Panc1 (cell line): ENCODE data around the gene ENTPD2. TPM values are rescaled to one million over a fixed set of nuclear protein-coding genes. Genes with fewer than 3 reads are reported as not detected.

ENCODE experiments used
- ATAC-seq: fragments of 200-7000 bp; cut with Tn5 transposase; 2 replicates; pipeline ENCODE4 v1.9.1; 2020; ENCODE audit warnings: mild to moderate bottlenecking, moderate library complexity
- BruUV-seq: library from RNA; stranded (reverse); fragments of 400-500 nt; replicated peaks from 2 replicates; lab custom pipeline; 2021; lab: Mats Ljungman, UMichigan
- CTCF ChIA-PET: fragments of 300-600 bp; sonication (Branson Sonifier 250); formaldehyde crosslinking; loops from one replicate; lab custom pipeline; 2022; ENCODE audit warnings: antibody characterized with exemption; lab: Charles Lee
- POLR2A ChIA-PET: fragments of 300-600 bp; sonication (Branson Sonifier 250); formaldehyde crosslinking; loops from one replicate; lab custom pipeline; 2022; ENCODE audit warnings: antibody characterized with exemption; lab: Charles Lee
- DNase-seq: peaks from one replicate; pipeline ENCODE4 v3.0.0-alpha.2; 2010; ENCODE audit warnings: low read depth, low spot score
- H3K27ac ChIP-seq: 2 replicates; pipeline ENCODE4 v1.5.1; 2011; ENCODE audit warnings: mild to moderate bottlenecking, low read length, inconsistent platforms
- H3K27me3 ChIP-seq: fragments of 200-500 bp; sonication (Bioruptor generic); 2 replicates; pipeline ENCODE4 v1.6.0; 2014; ENCODE audit warnings: low read length, inconsistent platforms; ENCODE audit not compliant: control insufficient read depth, insufficient read depth
- H3K36me3 ChIP-seq: fragments of 200-500 bp; sonication (Bioruptor generic); 2 replicates; pipeline ENCODE4 v1.5.1; 2014; ENCODE audit warnings: inconsistent platforms, mild to moderate bottlenecking, low read length, moderate library complexity; ENCODE audit not compliant: control insufficient read depth, insufficient read depth
- H3K4me1 ChIP-seq: 2 replicates; pipeline ENCODE4 v1.5.1; 2011; ENCODE audit warnings: inconsistent platforms, mild to moderate bottlenecking, low read length, moderate library complexity; ENCODE audit not compliant: control insufficient read depth, insufficient read depth
- H3K4me3 ChIP-seq, 2 experiments: 2 replicates each; pipeline ENCODE4 v1.5.1; 2011 to 2012; ENCODE audit warnings: low read depth in 2 of 2, low read length in 2 of 2, mild to moderate bottlenecking in 2 of 2, inconsistent platforms in 1 of 2, moderate library complexity in 1 of 2
- H3K9me3 ChIP-seq: fragments of 200-500 bp; sonication (Bioruptor generic); 2 replicates; pipeline ENCODE4 v1.5.1; 2014; ENCODE audit warnings: low read depth, mild to moderate bottlenecking, inconsistent platforms, low read length, moderate library complexity; ENCODE audit not compliant: control insufficient read depth, insufficient read depth
- CTCF ChIP-seq: fragments of 450-650 bp; IDR thresholded peaks from 2 replicates; pipeline ENCODE4 v1.5.1; 2017; ENCODE audit warnings: mild to moderate bottlenecking
- POLR2AphosphoS5 ChIP-seq: IDR thresholded peaks from 2 replicates; pipeline ENCODE4 v1.6.1; 2012; ENCODE audit warnings: mild to moderate bottlenecking, low read depth, low read length, moderate library complexity
- REST ChIP-seq, 2 experiments: IDR thresholded peaks; 2 replicates each; pipeline ENCODE4 v1.6.1; 2011 to 2012; ENCODE audit warnings: low read depth in 2 of 2, control low read depth in 1 of 2, low read length in 1 of 2, mild to moderate bottlenecking in 1 of 2, moderate library complexity in 1 of 2; ENCODE audit not compliant: insufficient read depth in 1 of 2
- SIN3A ChIP-seq: IDR thresholded peaks from 2 replicates; pipeline ENCODE4 v1.6.1; 2012; ENCODE audit warnings: low read depth, mild to moderate bottlenecking, low read length, moderate library complexity, borderline replicate concordance; ENCODE audit not compliant: insufficient read depth
- TCF7L2 ChIP-seq: IDR thresholded peaks from 2 replicates; pipeline ENCODE4 v1.6.1; 2011; ENCODE audit warnings: mild to moderate bottlenecking, low read depth, low read length, inconsistent platforms
- in situ Hi-C: cut with HindIII; loops from 2 replicates; pipeline ENCODE4 v1.10.0; 2016; ENCODE audit warnings: low sequenced_read_pairs, low pct_unique_long_range_greater_than_20kb
- intact Hi-C: fragments of 100-400 bp; cut with micrococcal nuclease; formaldehyde crosslinking; loops from one replicate; pipeline ENCODE4 v1.10.0; 2022; ENCODE audit not compliant: unreplicated experiment
- total RNA-seq: library from RNA; stranded (reverse); gene quantifications from one replicate; pipeline ENCODE4 v1.2.1, GENCODE V29; 2021; ENCODE audit not compliant: unreplicated experiment

The ENTPD2 gene
- total RNA-seq, 1 experiment from 2014 or later: 2.8 TPM

- no peak overlapping the region for H3K27ac ChIP-seq
- in situ Hi-C loops: no loop called here
- POLR2A ChIA-PET: no interaction called here
Observed at GRCh38 chr9:137016436-137016835, 37.4 kb downstream of the ENTPD2 start.

GRCh38 chr9:137015976-137016375 is 37.9 kb downstream of the ENTPD2 start:
- ChIA-PET POLR2A (no interaction called here), CTCF (interaction anchor here (0.7 kb wide), 1 partner anchor 44 kb away, joined by 4 read pairs; no protein-coding TSS in a partner anchor)
- Histone ChIP-seq H3K4me3 (no peak overlapping the region), H3K27me3 (no peaks in the 10 kb centered on the region), H3K9me3 (no peaks in the 10 kb centered on the region), H3K4me1 (no peaks in the 10 kb centered on the region), H3K36me3 (no peaks in the 10 kb centered on the region), H3K27ac (no peak overlapping the region)
- in situ Hi-C loops: no loop called here
- no peak for ATAC-seq
- no peak for DNase-seq
- no peak for TF ChIP-seq POLR2AphosphoS5
- no TSS peak for BruUV-seq
- intact Hi-C loops: no loop called here

More at GRCh38 chr9:137016436-137016835, 37.4 kb downstream of the ENTPD2 start:
- Histone ChIP-seq H3K9me3 (no peaks in the 10 kb centered on the region), H3K4me3 (no peak overlapping the region), H3K4me1 (no peaks in the 10 kb centered on the region), H3K27me3 (no peaks in the 10 kb centered on the region), H3K36me3 (no peaks in the 10 kb centered on the region)
- BruUV-seq: no TSS peak
- no peak for DNase-seq
- CTCF ChIA-PET: no interaction called here
- ATAC-seq: no peak
- no peak for TF ChIP-seq POLR2AphosphoS5
- TF ChIP-seq TCF7L2: no peak
- no peak for TF ChIP-seq SIN3A
- no peak for TF ChIP-seq REST (IDR thresholded peaks at IDR 0.05; ENCODE audit: insufficient read depth in 1 of 2, low read depth in 2 of 2, low read length in 1 of 2)
- TF ChIP-seq CTCF: no peak
- intact Hi-C loops: no loop called here

- H3K9me3 ChIP-seq: no peaks in the 10 kb centered on the region
- no peak for TF ChIP-seq CTCF
- no peak for TF ChIP-seq REST (IDR thresholded peaks at IDR 0.05; ENCODE audit: insufficient read depth in 1 of 2, low read depth in 2 of 2, low read length in 1 of 2)
- TF ChIP-seq TCF7L2: no peak
- no peak for TF ChIP-seq POLR2AphosphoS5
- no peak for TF ChIP-seq SIN3A
- ChIA-PET POLR2A (no interaction called here), CTCF (interaction anchor here (0.7 kb wide), 1 partner anchor 45 kb away, joined by 4 read pairs; no protein-coding TSS in a partner anchor)
- H3K4me1 ChIP-seq: no peaks in the 10 kb centered on the region
- intact Hi-C loops: no loop called here
- no peak for ATAC-seq
- no peak for DNase-seq
- no peak overlapping the region for H3K27ac ChIP-seq
- no peaks in the 10 kb centered on the region for H3K27me3 ChIP-seq
- no peak overlapping the region for H3K4me3 ChIP-seq
- in situ Hi-C loops: no loop called here
- no TSS peak for BruUV-seq
- H3K36me3 ChIP-seq: no peaks in the 10 kb centered on the region
Observed at GRCh38 chr9:137015540-137015930, 38.3 kb downstream of the ENTPD2 start.
